Measurements from ENCODE around the gene FMOD. TPM values are rescaled to one million over a fixed set of nuclear protein-coding genes. Genes with fewer than 3 reads are reported as not detected.

FMOD gene
- total and polyA plus RNA-seq, 5 experiments from 2014 or later: not detected

- H3K36me3 Mint-ChIP-seq: no peaks in the 10 kb centered on the region
- POLR2A ChIA-PET: no interaction called here
- DNase-seq: no peak
- no peak for ATAC-seq
- no peak overlapping the region for H3K27ac Mint-ChIP-seq
- H3K4me3 Mint-ChIP-seq: no peak overlapping the region
- peaks cover 14 to 55% (median 29%) of the 10 kb centered on the region in 5 donors for H3K27me3 Mint-ChIP-seq
- peaks cover 0 to 9% (median 2%) of the 10 kb centered on the region in 4 donors for H3K4me1 Mint-ChIP-seq
- no peaks in the 10 kb centered on the region for H3K9me3 Mint-ChIP-seq
These were observed 2.6 kb upstream of the FMOD start for GRCh38 chr1:203353486-203353885.

DNA sequence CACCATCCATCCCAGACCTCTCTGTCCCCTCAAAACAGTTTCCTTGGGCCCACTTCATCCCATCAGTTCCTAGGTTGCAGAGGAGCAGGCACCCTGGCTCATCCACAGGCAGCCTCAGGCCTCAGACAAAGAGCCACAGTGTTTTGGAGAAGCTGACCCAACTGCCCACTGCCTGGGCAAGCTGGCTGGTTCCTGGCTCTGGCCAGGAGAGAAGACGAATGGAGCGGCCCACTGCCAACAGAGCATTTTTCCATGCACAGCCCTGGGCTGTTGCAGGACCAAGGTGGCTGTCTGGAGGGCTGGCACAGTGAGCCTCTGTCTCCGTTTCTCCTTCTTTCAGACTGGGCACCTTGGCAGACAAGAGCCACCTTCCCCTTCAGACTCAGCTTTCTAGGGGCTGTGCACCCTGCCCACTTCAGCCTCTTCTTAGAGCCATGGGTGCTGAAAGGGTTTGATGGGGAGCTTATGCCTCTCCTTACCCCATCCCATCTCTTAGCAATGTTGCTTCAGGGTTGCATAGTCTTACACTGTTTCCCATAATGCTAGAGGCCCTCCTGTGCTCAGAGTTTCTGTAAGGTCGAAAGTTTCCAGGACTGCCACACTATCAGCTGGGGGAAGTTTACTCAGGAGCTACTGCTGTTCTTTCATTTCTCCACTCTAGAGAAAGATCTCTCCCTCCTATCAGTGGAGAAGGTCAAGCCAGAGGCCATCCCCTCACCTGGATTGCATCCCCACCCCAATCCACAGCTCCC lies 973 bp downstream of the FMOD start:
- no peaks in the 10 kb centered on the region for H3K9me3 Mint-ChIP-seq
- no peak for DNase-seq
- POLR2A ChIA-PET: interaction anchor here (0.5 kb wide), 1 partner anchor 19 kb away, joined by 3 read pairs; no protein-coding TSS in a partner anchor
- ATAC-seq: no peak
- H3K4me3 Mint-ChIP-seq: no peak overlapping the region
- H3K36me3 Mint-ChIP-seq: no peaks in the 10 kb centered on the region
- H3K4me1 Mint-ChIP-seq: peaks cover 0 to 9% (median 2%) of the 10 kb centered on the region in 4 donors
- H3K27ac Mint-ChIP-seq: no peak overlapping the region
- H3K27me3 Mint-ChIP-seq: peaks cover 17 to 58% (median 35%) of the 10 kb centered on the region in 5 donors

GRCh38 chr1:203349166-203349565 lies 1.8 kb downstream of the FMOD start:
- no peaks in the 10 kb centered on the region for H3K36me3 Mint-ChIP-seq
- H3K4me3 Mint-ChIP-seq: no peak overlapping the region
- POLR2A ChIA-PET: no interaction called here
- ATAC-seq (no peak), DNase-seq (no peak)
- H3K4me1 Mint-ChIP-seq: peaks cover 0 to 9% (median 2%) of the 10 kb centered on the region in 4 donors
- peaks cover 17 to 59% (median 33%) of the 10 kb centered on the region in 5 donors for H3K27me3 Mint-ChIP-seq
- H3K27ac Mint-ChIP-seq: no peak overlapping the region
- H3K9me3 Mint-ChIP-seq: no peaks in the 10 kb centered on the region

GRCh38 chr1:203346769-203347102 lies 4.2 kb downstream of the FMOD start:
- H3K27ac Mint-ChIP-seq: no peak overlapping the region
- no peak overlapping the region for H3K4me3 Mint-ChIP-seq
- POLR2A ChIA-PET: no interaction called here
- H3K36me3 Mint-ChIP-seq: no peaks in the 10 kb centered on the region
- DNase-seq: no peak
- no peak for ATAC-seq
- no peaks in the 10 kb centered on the region for H3K9me3 Mint-ChIP-seq
- H3K27me3 Mint-ChIP-seq: peaks cover 9 to 64% (median 27%) of the 10 kb centered on the region in 5 donors
- peaks cover 7 to 20% (median 10%) of the 10 kb centered on the region in 4 donors for H3K4me1 Mint-ChIP-seq

DNA sequence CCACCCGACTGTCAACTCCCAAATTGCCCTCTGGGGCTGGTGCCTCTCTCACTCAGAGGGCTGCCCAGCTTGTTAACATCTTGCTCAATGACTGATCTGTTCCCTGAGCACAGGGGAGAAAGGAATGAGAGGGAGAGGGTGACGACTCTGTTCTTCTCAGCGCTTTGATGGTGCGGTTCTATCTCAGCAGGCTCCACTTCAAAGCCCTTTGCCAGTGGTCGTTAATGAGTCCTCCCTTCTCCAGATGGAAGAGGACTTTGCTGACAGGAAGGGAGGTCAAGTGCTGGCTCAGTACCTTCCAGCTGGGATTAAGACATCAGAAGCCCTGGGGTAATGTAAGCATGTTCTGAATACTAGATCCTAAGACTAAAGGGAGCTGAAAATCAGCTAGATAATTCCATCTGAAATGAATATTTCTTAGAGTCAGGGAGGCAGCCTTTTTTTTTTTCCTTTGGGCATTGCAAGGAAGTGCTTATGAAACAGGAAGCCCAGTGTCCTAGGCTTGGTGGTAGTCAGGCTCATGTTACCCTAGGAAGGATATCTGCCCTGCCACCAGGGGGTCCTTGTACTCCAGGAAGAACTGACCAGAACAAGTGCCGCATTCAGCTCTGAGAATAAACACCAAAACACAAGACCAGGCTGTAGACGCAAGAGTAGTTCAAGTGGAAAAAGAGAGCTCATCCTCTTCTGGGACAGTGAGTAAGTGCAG lies 4.7 kb downstream of the FMOD start:
- Mint-ChIP-seq H3K27ac (peak overlapping the region in 1 of 10 donors; percentile 7), H3K4me3 (no peak overlapping the region), H3K9me3 (no peaks in the 10 kb centered on the region), H3K36me3 (no peaks in the 10 kb centered on the region), H3K4me1 (peaks cover 9 to 18% (median 11%) of the 10 kb centered on the region in 4 donors), H3K27me3 (peaks cover 7 to 62% (median 22%) of the 10 kb centered on the region in 5 donors)
- DNase-seq (no peak), ATAC-seq (no peak)
- POLR2A ChIA-PET: no interaction called here

- H3K9me3 Mint-ChIP-seq: no peaks in the 10 kb centered on the region
- H3K4me3 Mint-ChIP-seq: no peak overlapping the region
- no peak overlapping the region for H3K27ac Mint-ChIP-seq
- ATAC-seq (no peak), DNase-seq (no peak)
- peaks cover 15 to 22% (median 17%) of the 10 kb centered on the region in 4 donors for H3K4me1 Mint-ChIP-seq
- H3K36me3 Mint-ChIP-seq: no peaks in the 10 kb centered on the region
- POLR2A ChIA-PET: interaction anchor here (13.6 kb wide), 1 partner anchor 71 kb away, joined by 187 read pairs; no protein-coding TSS in a partner anchor
- H3K27me3 Mint-ChIP-seq: peaks cover 6 to 50% (median 18%) of the 10 kb centered on the region in 5 donors
These were observed 6.8 kb downstream of the FMOD start for GRCh38 chr1:203343956-203344754.

DNA sequence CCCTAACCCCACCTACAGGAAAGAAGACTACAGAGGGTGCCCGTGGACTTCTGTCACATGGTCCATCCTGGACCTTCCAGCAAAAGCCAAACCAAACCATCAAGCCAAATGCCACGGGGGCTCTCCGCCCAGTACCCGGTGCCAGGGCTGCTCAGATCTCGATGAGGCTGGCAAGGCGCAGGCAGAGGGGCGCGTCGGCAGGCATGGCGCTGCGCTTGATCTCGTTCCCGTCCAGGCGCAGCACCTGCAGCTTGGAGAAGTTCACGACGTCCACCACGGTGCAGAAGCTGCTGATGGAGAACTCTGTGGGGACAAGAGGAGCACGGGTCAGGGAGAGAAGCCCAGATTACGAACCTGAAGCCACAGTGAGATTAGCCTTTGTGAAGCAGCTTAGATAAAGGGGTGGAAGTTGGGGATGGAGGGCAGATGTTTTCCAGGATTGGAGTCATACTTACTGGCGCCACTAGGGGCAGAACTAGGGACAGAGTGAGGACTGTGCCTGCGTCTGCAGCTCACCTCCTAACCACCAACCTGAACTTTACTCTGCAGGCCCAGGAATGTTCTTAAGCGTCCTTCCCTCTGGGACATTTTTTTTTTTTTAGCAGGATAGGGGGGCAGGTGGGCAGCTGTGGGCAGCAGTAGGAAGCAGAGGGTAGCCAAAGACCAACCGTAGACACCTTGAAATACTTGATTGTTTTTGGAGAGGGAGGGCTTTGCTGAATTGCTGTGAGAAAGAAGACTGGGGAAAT lies 8.6 kb downstream of the FMOD start:
- peaks cover 0 to 34% (median 11%) of the 10 kb centered on the region in 5 donors for H3K27me3 Mint-ChIP-seq
- ATAC-seq (peak; percentile 65 to 78), DNase-seq (peak in 6 of 10 donors; percentile 26 to 48 (median 36))
- no peaks in the 10 kb centered on the region for H3K36me3 Mint-ChIP-seq
- POLR2A ChIA-PET: interaction anchor here (1.0 to 13.6 kb wide), 3 partner anchors 21 to 69 kb away, joined by 3 to 187 read pairs (median 9); partner anchors contain the start of gene BTG2
- peaks cover 18 to 29% (median 22%) of the 10 kb centered on the region in 4 donors for H3K4me1 Mint-ChIP-seq
- H3K9me3 Mint-ChIP-seq: no peaks in the 10 kb centered on the region
- H3K27ac Mint-ChIP-seq: peak overlapping the region in 1 of 10 donors; percentile 54
- peak overlapping the region in 4 of 10 donors; percentile 20 to 54 (median 29) for H3K4me3 Mint-ChIP-seq

- peaks cover 0 to 28% (median 6%) of the 10 kb centered on the region in 5 donors for H3K27me3 Mint-ChIP-seq
- H3K27ac Mint-ChIP-seq: peak overlapping the region in 7 of 10 donors; percentile 4 to 67 (median 33)
- DNase-seq (peak; percentile 22 to 77 (median 50)), ATAC-seq (peak; percentile 69 to 80)
- POLR2A ChIA-PET: interaction anchor here (0.9 to 13.6 kb wide), 6 partner anchors 16 to 148 kb away, joined by 3 to 187 read pairs (median 44); partner anchors contain the start of gene BTG2
- H3K9me3 Mint-ChIP-seq: no peaks in the 10 kb centered on the region
- peaks cover 22 to 39% (median 34%) of the 10 kb centered on the region in 4 donors for H3K4me1 Mint-ChIP-seq
- H3K4me3 Mint-ChIP-seq: peak overlapping the region in 1 of 10 donors; percentile 11
- no peaks in the 10 kb centered on the region for H3K36me3 Mint-ChIP-seq
These were observed 10.7 kb downstream of the FMOD start for GRCh38 chr1:203340112-203340790.

DNA sequence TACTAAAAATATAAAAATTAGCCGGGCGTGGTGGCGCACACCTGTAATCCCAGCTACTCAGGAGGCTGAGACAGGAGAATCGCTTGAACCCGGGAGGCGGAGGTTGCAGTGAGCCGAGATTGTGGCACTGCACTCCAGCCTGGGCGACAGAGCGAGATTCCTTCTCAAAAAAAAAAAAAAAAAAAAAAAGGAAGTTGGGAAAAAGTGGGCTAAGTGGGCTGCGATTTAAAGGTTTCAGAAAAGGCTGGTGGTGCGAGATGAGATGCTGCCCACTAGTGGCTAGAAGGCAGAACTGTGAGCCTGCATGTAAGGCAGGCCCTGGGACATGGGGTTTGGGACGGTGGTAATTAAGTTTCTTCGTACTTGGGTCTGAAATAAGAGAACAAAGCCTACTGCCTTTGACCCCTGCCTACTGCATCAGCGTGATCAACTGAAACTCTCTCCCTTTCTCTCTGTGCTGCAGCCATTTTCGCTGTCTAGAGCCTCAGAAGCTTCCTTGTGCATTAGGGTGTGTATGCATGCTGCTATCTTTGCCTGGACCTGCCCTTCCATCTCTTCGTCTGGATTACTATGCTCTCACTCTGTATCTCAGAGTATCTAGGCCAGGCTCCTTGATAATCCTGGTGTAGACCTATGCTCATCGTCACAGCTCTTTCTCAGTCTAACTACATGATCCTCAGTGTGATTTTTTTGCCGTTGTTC lies 12.4 kb downstream of the FMOD start:
- ATAC-seq: peak; percentile 67 to 82
- Mint-ChIP-seq H3K4me1 (peaks cover 22 to 40% (median 34%) of the 10 kb centered on the region in 4 donors), H3K36me3 (no peaks in the 10 kb centered on the region), H3K4me3 (no peak overlapping the region), H3K9me3 (no peaks in the 10 kb centered on the region), H3K27me3 (peaks cover 0 to 20% (median 4%) of the 10 kb centered on the region in 5 donors), H3K27ac (peak overlapping the region in 2 of 10 donors; percentile 38 to 89)
- peak; percentile 33 to 77 (median 55) for DNase-seq
- POLR2A ChIA-PET: interaction anchor here (0.7 to 13.6 kb wide), 6 partner anchors 14 to 65 kb away, joined by 6 to 187 read pairs (median 44); partner anchors contain the start of gene BTG2

GRCh38 chr1:203336097-203336496 lies 14.8 kb downstream of the FMOD start:
- no peaks in the 10 kb centered on the region for H3K9me3 Mint-ChIP-seq
- peaks cover 0 to 1% (median 0%) of the 10 kb centered on the region in 5 donors for H3K27me3 Mint-ChIP-seq
- H3K4me1 Mint-ChIP-seq: peaks cover 12 to 29% (median 23%) of the 10 kb centered on the region in 4 donors
- H3K27ac Mint-ChIP-seq: peak overlapping the region in 3 of 10 donors; percentile 2 to 45 (median 3)
- DNase-seq (no peak), ATAC-seq (no peak)
- POLR2A ChIA-PET: interaction anchor here (4.0 to 13.6 kb wide), 4 partner anchors 12 to 63 kb away, joined by 16 to 187 read pairs (median 110); partner anchors contain the start of gene BTG2
- no peaks in the 10 kb centered on the region for H3K36me3 Mint-ChIP-seq
- H3K4me3 Mint-ChIP-seq: no peak overlapping the region
